K562 (cell line): ENCODE data around the gene TWIST1.

ENCODE experiments used
- BRF1 ChIP-seq: IDR thresholded peaks from 3 replicates; pipeline ENCODE4 v1.6.1; 2011; ENCODE audit warnings: borderline replicate concordance, mild to moderate bottlenecking; ENCODE audit not compliant: insufficient read length; ENCODE audit errors: extremely low read depth
- CHD2 ChIP-seq: IDR thresholded peaks from 2 replicates; pipeline ENCODE4 v1.6.1; 2011; ENCODE audit warnings: low read depth, low read length
- HCFC1 ChIP-seq: IDR thresholded peaks from 2 replicates; pipeline ENCODE4 v1.6.1; 2012; ENCODE audit warnings: low read depth, low read length, improper control_type of control experiment
- MTA1 ChIP-seq: fragments of 450-650 bp; IDR thresholded peaks from 2 replicates; pipeline ENCODE4 v1.6.1; 2017; ENCODE audit warnings: borderline replicate concordance
- NR1H2 ChIP-seq: sonication (generic); formaldehyde crosslinking; IDR thresholded peaks from 2 replicates; pipeline ENCODE4 v1.4.0; 2020; ENCODE audit warnings: mild to moderate bottlenecking, missing genetic modification reagents
- RAD51 ChIP-seq: fragments of 450-650 bp; IDR thresholded peaks from 2 replicates; pipeline ENCODE4 v1.7.1; 2016; ENCODE audit warnings: low read depth, mild to moderate bottlenecking, borderline replicate concordance
- RFX5 ChIP-seq: IDR thresholded peaks from 2 replicates; pipeline ENCODE4 v1.6.1; 2011; ENCODE audit warnings: low read depth, mild to moderate bottlenecking, improper control_type of control experiment, low read length
- SMAD1 ChIP-seq: fragments of 150-350 bp; IDR thresholded peaks from 2 replicates; pipeline ENCODE4 v1.6.1; 2014; ENCODE audit warnings: low read length, low read depth; ENCODE audit not compliant: partially characterized antibody
- TAF1 ChIP-seq: IDR thresholded peaks from 2 replicates; pipeline ENCODE4 v1.6.1; 2011; ENCODE audit warnings: mild to moderate bottlenecking, low read length, moderate library complexity; ENCODE audit not compliant: insufficient read depth, control insufficient read depth, severe bottlenecking; ENCODE audit errors: extremely low read depth
- ZFP36 ChIP-seq: fragments of 150-350 bp; IDR thresholded peaks from 2 replicates; pipeline ENCODE4 v1.6.1; 2018; ENCODE audit warnings: low read length, low read depth; ENCODE audit not compliant: partially characterized antibody
- TF ChIP-seq, protein P1 (sequence below), 3 experiments: IDR thresholded peaks in 2 of 3; conservative IDR thresholded peaks in 1 of 3; 2 replicates each; pipeline ENCODE4 v1.5.1; 2011 to 2012; ENCODE audit warnings: low read length in 3 of 3, mild to moderate bottlenecking in 3 of 3, control low read depth in 2 of 3, improper control_type of control experiment in 1 of 3, inconsistent platforms in 1 of 3, low read depth in 1 of 3, mixed read lengths in 1 of 3, moderate library complexity in 1 of 3; ENCODE audit not compliant: insufficient read depth in 2 of 3
- TF ChIP-seq, protein P2 (sequence below): fragments of 450-650 bp; formaldehyde crosslinking; IDR thresholded peaks from 2 replicates; pipeline ENCODE4 v1.4.0; 2022; ENCODE audit warnings: missing genetic modification characterization
- TF ChIP-seq, protein P3 (sequence below): sonication (generic); formaldehyde crosslinking; IDR thresholded peaks from 2 replicates; pipeline ENCODE4 v1.9.0; 2022; ENCODE audit warnings: mild to moderate bottlenecking, missing genetic modification reagents
- TF ChIP-seq, protein P4 (sequence below), 2 experiments: fragments of 200-800 bp in 1 of 2; sonication (Bioruptor generic) in 1 of 2; sonication (generic) in 1 of 2; formaldehyde crosslinking in 1 of 2; IDR thresholded peaks in 1 of 2; conservative IDR thresholded peaks in 1 of 2; 2 replicates each; pipeline versions ENCODE4 v1.5.0 to v1.6.1; 2016 to 2020; ENCODE audit warnings: missing compliant biosample characterization in 1 of 2, missing genetic modification characterization in 1 of 2, missing genetic modification reagents in 1 of 2

DNA sequence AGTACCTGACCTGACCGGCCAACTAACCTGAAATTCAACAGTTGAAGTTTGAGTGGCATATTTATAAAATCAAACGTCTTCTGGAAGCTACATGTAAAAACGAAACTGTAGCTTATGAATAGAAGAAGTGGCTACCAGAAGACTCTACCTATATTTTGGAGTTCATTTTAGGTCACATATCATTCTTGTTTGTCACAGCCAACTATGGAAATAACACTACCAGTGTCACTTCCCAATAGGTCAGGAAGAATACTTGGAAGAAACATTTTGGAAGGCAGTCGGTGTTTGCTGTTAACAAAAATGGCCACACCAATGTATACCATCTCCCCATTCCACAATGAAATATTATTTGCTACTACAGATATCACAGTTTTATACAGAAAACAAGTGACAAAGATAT, 12.6 kb downstream of the TWIST1 start:
- TF ChIP-seq, protein P1, sequence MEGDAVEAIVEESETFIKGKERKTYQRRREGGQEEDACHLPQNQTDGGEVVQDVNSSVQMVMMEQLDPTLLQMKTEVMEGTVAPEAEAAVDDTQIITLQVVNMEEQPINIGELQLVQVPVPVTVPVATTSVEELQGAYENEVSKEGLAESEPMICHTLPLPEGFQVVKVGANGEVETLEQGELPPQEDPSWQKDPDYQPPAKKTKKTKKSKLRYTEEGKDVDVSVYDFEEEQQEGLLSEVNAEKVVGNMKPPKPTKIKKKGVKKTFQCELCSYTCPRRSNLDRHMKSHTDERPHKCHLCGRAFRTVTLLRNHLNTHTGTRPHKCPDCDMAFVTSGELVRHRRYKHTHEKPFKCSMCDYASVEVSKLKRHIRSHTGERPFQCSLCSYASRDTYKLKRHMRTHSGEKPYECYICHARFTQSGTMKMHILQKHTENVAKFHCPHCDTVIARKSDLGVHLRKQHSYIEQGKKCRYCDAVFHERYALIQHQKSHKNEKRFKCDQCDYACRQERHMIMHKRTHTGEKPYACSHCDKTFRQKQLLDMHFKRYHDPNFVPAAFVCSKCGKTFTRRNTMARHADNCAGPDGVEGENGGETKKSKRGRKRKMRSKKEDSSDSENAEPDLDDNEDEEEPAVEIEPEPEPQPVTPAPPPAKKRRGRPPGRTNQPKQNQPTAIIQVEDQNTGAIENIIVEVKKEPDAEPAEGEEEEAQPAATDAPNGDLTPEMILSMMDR (IDR thresholded peaks at IDR 0.05 in 2 of 3, conservative IDR thresholded peaks at IDR 0.05 in 1 of 3; ENCODE audit: insufficient read depth in 2 of 3, low read depth in 1 of 3, low read length in 3 of 3): no peak
- TF ChIP-seq, protein P2, sequence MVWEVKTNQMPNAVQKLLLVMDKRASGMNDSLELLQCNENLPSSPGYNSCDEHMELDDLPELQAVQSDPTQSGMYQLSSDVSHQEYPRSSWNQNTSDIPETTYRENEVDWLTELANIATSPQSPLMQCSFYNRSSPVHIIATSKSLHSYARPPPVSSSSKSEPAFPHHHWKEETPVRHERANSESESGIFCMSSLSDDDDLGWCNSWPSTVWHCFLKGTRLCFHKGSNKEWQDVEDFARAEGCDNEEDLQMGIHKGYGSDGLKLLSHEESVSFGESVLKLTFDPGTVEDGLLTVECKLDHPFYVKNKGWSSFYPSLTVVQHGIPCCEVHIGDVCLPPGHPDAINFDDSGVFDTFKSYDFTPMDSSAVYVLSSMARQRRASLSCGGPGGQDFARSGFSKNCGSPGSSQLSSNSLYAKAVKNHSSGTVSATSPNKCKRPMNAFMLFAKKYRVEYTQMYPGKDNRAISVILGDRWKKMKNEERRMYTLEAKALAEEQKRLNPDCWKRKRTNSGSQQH (CRISPR knock-in tag): no peak
- TF ChIP-seq ZFP36: no peak
- no peak for TF ChIP-seq CHD2
- TF ChIP-seq HCFC1: no peak
- TF ChIP-seq RAD51: no peak
- TF ChIP-seq, protein P3, sequence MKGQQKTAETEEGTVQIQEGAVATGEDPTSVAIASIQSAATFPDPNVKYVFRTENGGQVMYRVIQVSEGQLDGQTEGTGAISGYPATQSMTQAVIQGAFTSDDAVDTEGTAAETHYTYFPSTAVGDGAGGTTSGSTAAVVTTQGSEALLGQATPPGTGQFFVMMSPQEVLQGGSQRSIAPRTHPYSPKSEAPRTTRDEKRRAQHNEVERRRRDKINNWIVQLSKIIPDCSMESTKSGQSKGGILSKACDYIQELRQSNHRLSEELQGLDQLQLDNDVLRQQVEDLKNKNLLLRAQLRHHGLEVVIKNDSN (CRISPR knock-in tag): no peak
- TF ChIP-seq SMAD1: no peak
- TF ChIP-seq, protein P4, sequence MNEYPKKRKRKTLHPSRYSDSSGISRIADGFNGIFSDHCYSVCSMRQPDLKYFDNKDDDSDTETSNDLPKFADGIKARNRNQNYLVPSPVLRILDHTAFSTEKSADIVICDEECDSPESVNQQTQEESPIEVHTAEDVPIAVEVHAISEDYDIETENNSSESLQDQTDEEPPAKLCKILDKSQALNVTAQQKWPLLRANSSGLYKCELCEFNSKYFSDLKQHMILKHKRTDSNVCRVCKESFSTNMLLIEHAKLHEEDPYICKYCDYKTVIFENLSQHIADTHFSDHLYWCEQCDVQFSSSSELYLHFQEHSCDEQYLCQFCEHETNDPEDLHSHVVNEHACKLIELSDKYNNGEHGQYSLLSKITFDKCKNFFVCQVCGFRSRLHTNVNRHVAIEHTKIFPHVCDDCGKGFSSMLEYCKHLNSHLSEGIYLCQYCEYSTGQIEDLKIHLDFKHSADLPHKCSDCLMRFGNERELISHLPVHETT (CRISPR knock-in tag; conservative IDR thresholded peaks at IDR 0.05 in 1 of 2, IDR thresholded peaks at IDR 0.05 in 1 of 2): no peak
- no peak for TF ChIP-seq BRF1
- no peak for TF ChIP-seq RFX5
- no peak for TF ChIP-seq TAF1
- no peak for TF ChIP-seq MTA1
- no peak for TF ChIP-seq NR1H2
